Suprapubic skin (tissue), 4 donors: ENCODE measurements around the gene LRMDA.

ENCODE experiments used
- EP300 ChIP-seq: sonication (generic); formaldehyde crosslinking; IDR thresholded peaks from one replicate; pipeline ENCODE4 v1.6.1; 2017; ENCODE audit warnings: antibody characterized with exemption
- POLR2A ChIP-seq, 2 donors: fragments of 450-650 bp; IDR thresholded peaks; one replicate each; pipeline ENCODE4 v1.6.1; 2017; ENCODE audit warnings: antibody characterized with exemption in 2 of 2, mild to moderate bottlenecking in 2 of 2, moderate library complexity in 2 of 2
- POLR2AphosphoS5 ChIP-seq, 3 donors: sonication (generic); formaldehyde crosslinking; IDR thresholded peaks; one replicate each; pipeline ENCODE4 v1.6.1; 2017; ENCODE audit warnings: antibody characterized with exemption in 3 of 3
- TF ChIP-seq, protein P1 (sequence below), 2 donors: fragments of 200-600 bp in 1 of 2; fragments of 450-650 bp in 1 of 2; sonication (generic) in 1 of 2; IDR thresholded peaks; one replicate each; pipeline ENCODE4 v1.5.1; 2016 to 2019; ENCODE audit warnings: antibody characterized with exemption in 2 of 2, mild to moderate bottlenecking in 1 of 2, moderate library complexity in 1 of 2

DNA sequence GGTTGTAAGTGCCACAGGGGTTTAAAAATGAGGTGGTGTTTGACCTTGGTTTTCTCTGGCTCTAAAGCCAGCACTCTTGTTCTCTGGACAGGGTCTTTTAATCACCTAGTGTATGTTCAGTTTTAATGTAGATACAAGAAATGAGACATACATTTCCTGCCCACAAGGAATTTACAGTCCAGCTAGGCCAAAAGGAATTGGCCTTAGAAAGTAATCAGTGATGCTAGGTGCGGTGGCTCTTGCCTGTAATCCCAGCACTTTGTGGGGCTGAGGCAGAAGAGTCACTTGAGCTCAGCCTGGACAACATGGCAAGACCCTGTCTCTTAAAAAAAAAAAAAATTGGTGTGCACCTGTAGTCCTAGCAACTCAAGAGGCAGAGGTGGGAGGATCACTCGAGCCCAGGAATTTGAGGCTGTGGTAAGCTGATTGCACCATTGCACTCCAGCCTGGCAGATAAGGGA lies 100.2 kb downstream of the LRMDA start:
- TF ChIP-seq, protein P1, sequence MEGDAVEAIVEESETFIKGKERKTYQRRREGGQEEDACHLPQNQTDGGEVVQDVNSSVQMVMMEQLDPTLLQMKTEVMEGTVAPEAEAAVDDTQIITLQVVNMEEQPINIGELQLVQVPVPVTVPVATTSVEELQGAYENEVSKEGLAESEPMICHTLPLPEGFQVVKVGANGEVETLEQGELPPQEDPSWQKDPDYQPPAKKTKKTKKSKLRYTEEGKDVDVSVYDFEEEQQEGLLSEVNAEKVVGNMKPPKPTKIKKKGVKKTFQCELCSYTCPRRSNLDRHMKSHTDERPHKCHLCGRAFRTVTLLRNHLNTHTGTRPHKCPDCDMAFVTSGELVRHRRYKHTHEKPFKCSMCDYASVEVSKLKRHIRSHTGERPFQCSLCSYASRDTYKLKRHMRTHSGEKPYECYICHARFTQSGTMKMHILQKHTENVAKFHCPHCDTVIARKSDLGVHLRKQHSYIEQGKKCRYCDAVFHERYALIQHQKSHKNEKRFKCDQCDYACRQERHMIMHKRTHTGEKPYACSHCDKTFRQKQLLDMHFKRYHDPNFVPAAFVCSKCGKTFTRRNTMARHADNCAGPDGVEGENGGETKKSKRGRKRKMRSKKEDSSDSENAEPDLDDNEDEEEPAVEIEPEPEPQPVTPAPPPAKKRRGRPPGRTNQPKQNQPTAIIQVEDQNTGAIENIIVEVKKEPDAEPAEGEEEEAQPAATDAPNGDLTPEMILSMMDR (IDR thresholded peaks at IDR 0.05) = no peak
- TF ChIP-seq POLR2A (IDR thresholded peaks at IDR 0.05) (no peak), POLR2AphosphoS5 (IDR thresholded peaks at IDR 0.05) (no peak), EP300 (no peak)
